Measurements from ENCODE around the gene TSHR.
"Not testable (repeated sequence)": the region's sequence is repeated elsewhere in the genome, so short reads cannot be mapped to it uniquely, and the experiment has no call there.

TSHR gene

GRCh38 chr14:81068176-81068782 lies 112.9 kb downstream of the TSHR start:
- no peak for DNase-seq (ENCODE audit: low read depth, low spot score)

DNA sequence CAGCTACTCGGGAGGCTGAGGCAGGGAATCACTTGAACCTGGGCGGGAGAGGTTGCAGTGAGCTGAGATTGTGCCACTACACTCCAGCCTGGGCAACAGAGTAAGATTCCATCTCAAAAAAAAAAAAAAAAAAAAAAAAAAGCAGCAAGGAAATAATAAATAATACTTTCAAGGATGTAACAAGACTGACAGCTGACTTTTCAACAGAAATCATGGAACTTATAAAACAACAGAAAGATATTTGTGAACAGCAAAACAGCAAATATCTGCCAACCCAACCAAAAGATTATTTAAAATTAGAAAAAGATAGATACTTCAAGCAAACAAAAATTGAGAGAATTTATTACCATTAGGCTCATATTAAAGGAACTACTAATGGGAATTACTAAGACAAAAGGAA lies 115.1 kb downstream of the TSHR start:
- DNase-seq (ENCODE audit: low read depth, low spot score), result no peak

DNA sequence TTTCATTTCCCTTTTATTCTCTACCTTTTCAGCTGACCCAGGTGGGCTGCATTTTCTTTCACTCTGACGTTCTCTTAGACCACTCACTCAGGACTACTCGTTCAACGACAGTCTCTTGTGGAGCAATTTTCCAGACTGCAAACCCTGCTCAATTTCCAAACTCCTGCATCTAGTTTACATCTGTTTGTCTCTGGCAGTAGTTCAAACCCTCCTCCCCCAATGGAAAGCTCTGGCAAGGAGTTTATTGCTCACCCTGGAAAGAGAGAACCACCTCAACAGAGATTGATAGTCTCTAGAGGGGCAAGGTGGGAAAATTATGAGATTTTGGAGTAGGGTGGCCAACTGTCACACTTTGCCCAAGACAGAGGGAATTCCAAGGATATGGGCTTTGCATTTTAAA lies 130.2 kb downstream of the TSHR start:
- no peak for DNase-seq (ENCODE audit: low read depth, low spot score)

- DNase-seq (ENCODE audit: low read depth, low spot score), result no peak
These were observed 131.8 kb downstream of the TSHR start for GRCh38 chr14:81087230-81087629.

DNA sequence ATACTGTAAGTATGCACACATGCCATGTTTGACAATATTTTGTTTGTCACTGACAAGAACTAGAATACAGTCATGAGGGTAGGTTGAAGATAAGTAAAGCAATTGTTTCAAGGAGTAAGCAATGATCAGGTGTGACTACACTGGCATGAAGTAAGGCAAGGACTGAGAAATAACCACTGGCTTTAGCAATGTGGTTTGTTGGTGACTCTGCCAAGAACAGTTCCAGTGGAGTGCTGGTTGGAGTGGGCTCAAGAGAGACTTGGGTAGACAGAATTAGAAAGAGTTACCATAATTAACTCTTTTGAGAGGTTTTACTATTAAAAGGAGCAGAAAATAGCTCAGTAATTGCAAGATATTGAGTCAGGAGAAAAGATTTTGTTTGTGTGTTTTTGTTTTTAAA lies 135.7 kb downstream of the TSHR start:
- no peak for DNase-seq (ENCODE audit: low read depth, low spot score)

DNA sequence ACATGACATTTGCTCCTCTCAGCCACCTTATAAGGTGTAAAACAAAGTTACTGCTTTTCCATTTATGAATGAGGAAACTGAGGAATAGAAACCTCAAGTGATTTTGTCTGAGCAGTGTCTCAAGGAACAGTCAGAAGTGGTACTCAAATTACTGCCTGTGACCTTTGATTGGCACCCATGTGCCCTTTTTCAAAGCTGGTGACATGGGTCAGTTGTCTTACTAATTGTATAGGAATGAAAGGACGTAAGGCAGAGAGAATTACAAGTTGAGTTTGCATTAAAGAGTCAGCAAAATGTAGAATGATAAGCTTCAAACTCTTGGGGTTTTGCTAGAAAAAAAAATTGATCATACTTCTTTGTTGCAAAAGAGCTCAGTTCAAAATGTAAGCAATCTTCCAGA lies 136.2 kb downstream of the TSHR start:
- no peak for DNase-seq (ENCODE audit: low read depth, low spot score)

DNA sequence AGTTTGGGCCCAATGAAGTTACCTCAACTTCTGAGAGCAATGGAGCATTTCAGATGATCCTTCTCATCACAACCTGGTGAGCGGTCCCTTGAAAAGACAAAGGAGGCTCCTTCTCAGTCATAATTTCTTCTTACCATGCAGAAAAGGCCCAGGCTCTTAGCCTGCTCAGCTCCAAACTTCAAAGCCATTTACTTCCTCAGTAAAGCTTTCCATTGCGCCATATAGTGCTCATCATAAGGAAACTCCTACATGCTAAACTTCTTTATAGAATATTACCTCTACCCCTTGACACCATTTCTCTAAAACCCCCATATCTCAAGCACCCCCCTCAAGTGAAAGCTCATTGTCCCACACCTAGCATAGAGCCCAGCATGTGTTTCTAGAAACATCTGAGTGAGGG lies 138.2 kb downstream of the TSHR start:
- no peak for DNase-seq (ENCODE audit: low read depth, low spot score)

- no peak for DNase-seq (ENCODE audit: low read depth, low spot score)
These were observed 140.1 kb downstream of the TSHR start for GRCh38 chr14:81095539-81095938.

DNA sequence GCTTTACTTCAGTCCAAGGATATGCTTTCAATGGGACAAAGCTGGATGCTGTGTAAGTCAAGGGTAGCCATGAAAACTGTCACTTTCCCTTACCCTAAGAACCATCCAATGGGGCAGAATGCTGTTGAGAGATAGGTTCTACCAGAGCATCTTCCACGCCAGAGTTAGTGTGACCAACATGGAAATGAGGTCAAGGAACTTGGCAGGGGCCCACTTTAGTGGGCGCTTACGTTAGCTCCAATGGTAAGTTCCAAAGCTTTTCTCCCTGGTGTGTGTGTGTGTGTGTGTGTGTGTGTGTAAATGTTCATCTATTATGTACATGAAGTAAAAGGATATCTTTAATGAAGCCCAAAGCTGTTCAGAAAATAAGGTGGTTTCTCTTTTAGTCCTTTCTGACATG lies 141.2 kb downstream of the TSHR start:
- no peak for DNase-seq (ENCODE audit: low read depth, low spot score)

DNA sequence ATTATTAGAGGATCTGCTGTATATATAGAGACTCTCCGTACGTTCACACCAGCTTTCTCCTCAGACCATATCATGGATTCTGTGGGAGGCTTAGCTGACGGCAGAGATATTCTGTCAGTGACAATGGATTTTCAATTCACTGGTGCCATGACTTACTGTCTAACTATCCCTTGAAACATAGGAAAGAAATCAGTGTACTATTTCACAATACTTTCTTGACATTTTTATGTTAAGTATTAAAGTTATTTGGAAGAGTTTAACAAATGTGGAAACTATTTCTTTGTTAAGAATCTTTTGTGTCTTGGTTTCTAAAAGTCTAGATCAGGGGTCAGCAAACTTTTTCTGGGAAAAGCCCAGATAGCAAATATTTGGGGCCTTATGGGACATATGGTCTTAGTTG lies 146.8 kb downstream of the TSHR start:
- no peak for DNase-seq (ENCODE audit: low read depth, low spot score)

GRCh38 chr14:81103443-81103842 lies 148.0 kb downstream of the TSHR start:
- no peak for DNase-seq (ENCODE audit: low read depth, low spot score)

GRCh38 chr14:81105378-81105777 lies 150.0 kb downstream of the TSHR start:
- DNase-seq (ENCODE audit: low read depth, low spot score), result no peak

DNA sequence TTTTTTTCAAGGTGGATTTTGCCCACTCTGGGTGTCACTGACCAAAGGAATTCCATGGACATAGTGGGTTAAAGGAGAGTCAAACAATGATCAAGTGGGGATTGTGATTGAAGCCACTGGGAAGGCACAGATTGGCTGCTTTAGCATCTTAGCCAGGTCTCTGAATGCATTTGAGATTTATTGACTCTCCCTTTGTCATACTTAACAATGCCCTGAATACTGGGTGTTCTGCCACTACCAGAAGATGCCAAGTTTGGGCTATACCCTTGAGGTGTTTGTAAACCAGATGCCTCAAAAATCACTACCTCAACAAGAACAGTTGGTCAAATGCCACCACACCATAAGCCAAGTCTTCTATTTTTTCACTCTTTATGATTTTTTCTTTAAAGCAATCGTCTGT lies 150.5 kb downstream of the TSHR start:
- DNase-seq (ENCODE audit: low read depth, low spot score), result no peak

DNA sequence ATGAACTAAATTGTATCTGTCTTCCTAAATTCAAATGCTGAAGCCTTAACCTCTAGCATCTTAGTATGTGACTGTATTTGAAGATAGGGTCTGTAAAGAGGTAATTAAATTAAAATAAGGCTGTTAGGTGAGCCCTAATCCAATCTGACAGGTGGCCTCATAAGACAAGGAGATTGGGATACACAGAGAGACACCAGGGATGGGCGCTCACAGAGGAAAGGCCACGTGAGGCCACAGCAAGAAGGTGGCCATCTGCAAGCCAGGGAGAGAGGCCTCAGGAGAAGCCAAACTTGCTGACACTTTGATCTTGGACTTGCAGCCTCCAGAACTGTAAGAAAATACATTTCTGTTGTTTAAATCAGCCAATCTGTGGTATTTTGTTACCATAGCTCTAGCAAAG lies 154.8 kb downstream of the TSHR start:
- no peak for DNase-seq (ENCODE audit: low read depth, low spot score)

GRCh38 chr14:81113176-81113575 lies 157.8 kb downstream of the TSHR start:
- no peak for DNase-seq (ENCODE audit: low read depth, low spot score)

GRCh38 chr14:81113945-81114820 lies 158.8 kb downstream of the TSHR start:
- not testable (repeated sequence) for DNase-seq (ENCODE audit: low read depth, low spot score)

DNA sequence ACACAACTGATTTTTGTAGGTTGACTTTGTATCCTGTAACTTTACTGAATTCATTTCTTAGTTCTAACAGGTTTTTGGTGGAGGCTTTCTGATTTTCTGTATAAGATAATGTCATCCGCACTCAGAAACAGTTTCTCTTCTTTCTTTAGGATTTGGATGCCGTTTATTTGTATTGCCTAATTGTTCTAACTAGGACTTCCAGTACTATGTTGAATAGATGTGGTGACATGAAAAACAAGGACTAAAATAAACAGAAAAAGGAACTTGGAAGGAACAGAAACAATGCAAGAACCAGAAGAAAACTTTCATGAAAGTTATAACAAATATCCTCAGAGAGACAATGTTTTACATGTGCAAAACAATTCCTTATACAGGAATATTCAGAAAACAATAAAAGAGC lies 165.1 kb downstream of the TSHR start:
- no peak for DNase-seq (ENCODE audit: low read depth, low spot score)

DNA sequence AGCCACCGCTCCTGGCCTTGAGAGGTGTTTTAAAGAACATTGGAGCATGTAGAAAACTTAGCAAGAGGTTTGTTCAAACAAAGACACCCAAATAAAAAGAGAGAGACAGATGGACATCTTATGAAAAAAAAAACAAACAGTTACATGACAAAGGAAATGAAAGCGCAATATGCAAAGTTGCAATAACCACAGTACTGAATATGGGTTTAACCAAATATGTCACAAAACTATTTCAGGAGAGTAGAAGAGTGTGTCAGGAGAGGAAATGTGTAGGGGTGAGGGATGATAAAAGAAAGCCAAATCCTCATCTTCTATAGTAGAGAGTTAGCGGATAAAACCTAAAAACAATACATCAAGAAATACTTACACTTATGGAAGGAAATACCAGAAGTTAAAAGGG lies 166.9 kb downstream of the TSHR start:
- no peak for DNase-seq (ENCODE audit: low read depth, low spot score)

- no peak for DNase-seq (ENCODE audit: low read depth, low spot score)
These were observed 168.4 kb downstream of the TSHR start for GRCh38 chr14:81123811-81124210.

GRCh38 chr14:81125536-81125935 lies 170.1 kb downstream of the TSHR start:
- DNase-seq (ENCODE audit: low read depth, low spot score), result no peak

DNA sequence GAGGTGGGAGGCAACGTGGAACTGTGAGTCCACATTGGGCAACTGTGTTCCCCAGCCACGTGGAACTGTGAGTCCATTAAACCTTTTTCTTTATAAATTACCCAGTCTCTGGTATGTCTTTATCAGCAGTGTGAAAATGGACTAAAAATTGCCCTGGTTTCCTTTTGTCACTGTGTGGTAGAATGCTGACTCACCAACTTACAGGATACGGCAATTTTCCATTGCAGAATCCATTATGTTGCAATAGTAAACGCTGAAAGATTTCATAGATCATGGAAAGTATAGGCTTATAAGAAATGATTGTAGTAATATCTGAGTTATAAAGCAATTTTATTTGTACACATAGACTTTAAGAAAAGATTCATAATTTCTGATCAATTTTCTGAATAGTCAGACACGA lies 172.4 kb downstream of the TSHR start:
- DNase-seq (ENCODE audit: low read depth, low spot score), result no peak

GRCh38 chr14:81129242-81129641 lies 173.8 kb downstream of the TSHR start:
- DNase-seq (ENCODE audit: low read depth, low spot score), result no peak

GRCh38 chr14:81132468-81132867 lies 177.0 kb downstream of the TSHR start:
- no peak for DNase-seq (ENCODE audit: low read depth, low spot score)

Measured in smooth muscle cell of the brain vasculature (primary cell).